Panc1 (cell line): ENCODE data around the gene HSBP1L1.

Experiments
- CTCF ChIP-seq: fragments of 450-650 bp; IDR thresholded peaks from 2 replicates; pipeline ENCODE4 v1.5.1; 2017; ENCODE audit warnings: mild to moderate bottlenecking
- POLR2AphosphoS5 ChIP-seq: IDR thresholded peaks from 2 replicates; pipeline ENCODE4 v1.6.1; 2012; ENCODE audit warnings: mild to moderate bottlenecking, low read depth, low read length, moderate library complexity
- REST ChIP-seq, 2 experiments: IDR thresholded peaks; 2 replicates each; pipeline ENCODE4 v1.6.1; 2011 to 2012; ENCODE audit warnings: low read depth in 2 of 2, control low read depth in 1 of 2, low read length in 1 of 2, mild to moderate bottlenecking in 1 of 2, moderate library complexity in 1 of 2; ENCODE audit not compliant: insufficient read depth in 1 of 2
- TCF7L2 ChIP-seq: IDR thresholded peaks from 2 replicates; pipeline ENCODE4 v1.6.1; 2011; ENCODE audit warnings: mild to moderate bottlenecking, low read depth, low read length, inconsistent platforms

- TF ChIP-seq CTCF = no peak
- TF ChIP-seq POLR2AphosphoS5 = no peak
- no peak for TF ChIP-seq TCF7L2
- no peak for TF ChIP-seq REST (IDR thresholded peaks at IDR 0.05; ENCODE audit: insufficient read depth in 1 of 2, low read depth in 2 of 2, low read length in 1 of 2)
Observed at GRCh38 chr18:79950515-79951341, 13.7 kb upstream of the HSBP1L1 start.
